T-cell (primary cell): ENCODE results near the gene ALX4. TPM values are rescaled to one million over a fixed set of nuclear protein-coding genes. Genes with fewer than 3 reads are reported as not detected.

Experiments used
- ATAC-seq, 4 experiments: fragments of 200-7000 bp in 3 of 4; fragments of 150-1000 bp in 1 of 4; cut with Tn5 transposase; replicated peaks in 1 of 4; 1 replicate in 3 of 4; 2 replicates in 1 of 4; pipeline ENCODE4 v1.10.0; 2021; ENCODE audit warnings: moderate library complexity in 3 of 4, mild to moderate bottlenecking in 2 of 4, moderate number of reproducible peaks in 1 of 4
- CTCF ChIA-PET, 2 donors: fragments of 300-600 bp; sonication (Branson Sonifier 250); formaldehyde crosslinking; loops; one replicate each; lab custom pipeline; 2022; ENCODE audit warnings: antibody characterized with exemption in 2 of 2; lab: Charles Lee
- POLR2A ChIA-PET, 2 donors: fragments of 300-600 bp; sonication (Branson Sonifier 250); formaldehyde crosslinking; loops; one replicate each; lab custom pipeline; 2022; ENCODE audit warnings: antibody characterized with exemption in 2 of 2; lab: Charles Lee
- DNase-seq, 35 experiments: peaks; one replicate each; pipeline versions ENCODE4 v3.0.0 to v3.0.0-alpha.2; 2013 to 2023
- H3K27ac ChIP-seq: one replicate; pipeline ENCODE4 v1.5.1; 2013; ENCODE audit warnings: low read length
- H3K27me3 ChIP-seq, 2 experiments: replicated peaks in 1 of 2; 1 replicate in 1 of 2; 2 replicates in 1 of 2; pipeline versions ENCODE4 v1.6.1 to v1.7.0; 2013; ENCODE audit warnings: low read length in 1 of 2, mixed read lengths in 1 of 2; ENCODE audit not compliant: control insufficient read depth in 2 of 2, insufficient read depth in 2 of 2; ENCODE audit errors: extremely low read depth in 1 of 2
- H3K36me3 ChIP-seq, 2 donors: 1 replicate in 1 of 2; 2 replicates in 1 of 2; pipeline versions ENCODE4 v1.6.1 to v1.7.0; 2013; ENCODE audit warnings: low read length in 1 of 2; ENCODE audit not compliant: control insufficient read depth in 2 of 2, insufficient read depth in 1 of 2; ENCODE audit errors: extremely low read depth in 1 of 2
- H3K4me1 ChIP-seq, 2 experiments: 1 replicate in 1 of 2; 2 replicates in 1 of 2; pipeline versions ENCODE4 v1.6.1 to v1.7.0; 2013; ENCODE audit warnings: low read length in 2 of 2, mixed read lengths in 1 of 2; ENCODE audit not compliant: insufficient read depth in 2 of 2, control insufficient read depth in 1 of 2; ENCODE audit errors: extremely low read depth in 1 of 2
- H3K4me3 ChIP-seq, 2 donors: 1 replicate in 1 of 2; 2 replicates in 1 of 2; pipeline versions ENCODE4 v1.5.1 to v1.7.0; 2013; ENCODE audit warnings: mild to moderate bottlenecking in 2 of 2, low read length in 1 of 2, moderate library complexity in 1 of 2; ENCODE audit not compliant: control insufficient read depth in 1 of 2; ENCODE audit errors: extremely low read depth in 1 of 2
- H3K9me3 ChIP-seq: 2 replicates; pipeline ENCODE4 v1.7.0; 2013
- H3K27ac Mint-ChIP-seq, 2 donors: one replicate each; pipeline ENCODE4 v1.8.0; 2020 to 2021; ENCODE audit warnings: mild to moderate bottlenecking in 2 of 2, mixed read lengths in 2 of 2
- H3K27me3 Mint-ChIP-seq, 2 donors: one replicate each; pipeline ENCODE4 v1.8.0; 2021 to 2022; ENCODE audit warnings: mixed read lengths in 2 of 2
- H3K36me3 Mint-ChIP-seq: one replicate; pipeline ENCODE4 v1.8.0; 2021; ENCODE audit warnings: mixed read lengths
- H3K4me1 Mint-ChIP-seq, 3 donors: one replicate each; pipeline ENCODE4 v1.8.0; 2020 to 2022; ENCODE audit warnings: mixed read lengths in 3 of 3, mild to moderate bottlenecking in 1 of 3
- H3K4me3 Mint-ChIP-seq, 3 donors: one replicate each; pipeline ENCODE4 v1.8.0; 2020 to 2022; ENCODE audit warnings: mild to moderate bottlenecking in 3 of 3, mixed read lengths in 3 of 3, moderate library complexity in 3 of 3
- H3K9me3 Mint-ChIP-seq, 3 donors: one replicate each; pipeline ENCODE4 v1.8.0; 2020 to 2022; ENCODE audit warnings: mixed read lengths in 3 of 3
- WGBS: methylation state at CpG from one replicate; pipeline ENCODE4 v1.1.5; 2013; ENCODE audit warnings: missing lambda C conversion rate; ENCODE audit not compliant: insufficient coverage; 5-methylcytosine and 5-hydroxymethylcytosine counted together
- total RNA-seq, 35 experiments: library from RNA in 6 of 35; stranded (reverse) in 6 of 35; fragments of 120-200 nt in 1 of 35; gene quantifications; one replicate each; pipeline versions ENCODE4 v1.2.1 to v1.2.4 and lab custom pipeline; 2013 to 2026

ALX4 gene
- total RNA-seq, 5 donors from 2014 or later (not counting 1 experiment from before 2014, with no cell fraction given), result not detected

- Histone ChIP-seq H3K9me3 (no peaks in the 10 kb centered on the region), H3K27me3 (no peaks in the 10 kb centered on the region), H3K27ac (no peak overlapping the region), H3K4me1 (no peaks in the 10 kb centered on the region), H3K36me3 (peaks cover 4 to 8% of the 10 kb centered on the region in 2 donors), H3K4me3 (no peak overlapping the region)
- DNase-seq (no peak), ATAC-seq (no peak)
- Mint-ChIP-seq H3K9me3 (no peaks in the 10 kb centered on the region), H3K36me3 (peaks cover 64% of the 10 kb centered on the region), H3K4me1 (peaks cover 3 to 5% (median 3%) of the 10 kb centered on the region in 3 donors), H3K27ac (peak overlapping the region in 1 of 2 donors; percentile 25), H3K27me3 (no peaks in the 10 kb centered on the region), H3K4me3 (no peak overlapping the region)
- ChIA-PET CTCF (no interaction called here), POLR2A (no interaction called here)
- WGBS, result 100% methylated on average over 2 of the region's 4 CpGs
These were observed 89.8 kb downstream of the ALX4 start for GRCh38 chr11:44219830-44220796.

GRCh38 chr11:44217432-44217831 is 92.5 kb downstream of the ALX4 start:
- H3K36me3 Mint-ChIP-seq, result peaks cover 72% of the 10 kb centered on the region
- H3K4me3 Mint-ChIP-seq, result no peak overlapping the region
- H3K36me3 ChIP-seq, result peaks cover 4 to 8% of the 10 kb centered on the region in 2 donors
- H3K27me3 ChIP-seq, result no peaks in the 10 kb centered on the region
- H3K4me1 Mint-ChIP-seq, result no peaks in the 10 kb centered on the region
- H3K9me3 ChIP-seq, result no peaks in the 10 kb centered on the region
- DNase-seq, result no peak
- no peak for ATAC-seq
- no peaks in the 10 kb centered on the region for H3K9me3 Mint-ChIP-seq
- no CpG with 5 or more reads among the region's 1 CpG for WGBS
- H3K4me3 ChIP-seq, result no peak overlapping the region
- no peak overlapping the region for H3K27ac ChIP-seq
- H3K4me1 ChIP-seq, result no peaks in the 10 kb centered on the region
- H3K27ac Mint-ChIP-seq, result no peak overlapping the region
- no peaks in the 10 kb centered on the region for H3K27me3 Mint-ChIP-seq
- ChIA-PET POLR2A (no interaction called here), CTCF (interaction anchor here in 1 of 2 donors (0.5 kb wide), 1 partner anchor 21 kb away, joined by 3 read pairs; no protein-coding TSS in a partner anchor)

GRCh38 chr11:44213148-44213547 is 96.8 kb downstream of the ALX4 start:
- H3K9me3 ChIP-seq, result no peaks in the 10 kb centered on the region
- H3K4me3 Mint-ChIP-seq, result no peak overlapping the region
- no peak overlapping the region for H3K4me3 ChIP-seq
- DNase-seq, result no peak
- no peaks in the 10 kb centered on the region for H3K27me3 Mint-ChIP-seq
- no peak for ATAC-seq
- H3K27me3 ChIP-seq, result no peaks in the 10 kb centered on the region
- ChIA-PET CTCF (no interaction called here), POLR2A (no interaction called here)
- no peaks in the 10 kb centered on the region for H3K4me1 ChIP-seq
- peaks cover 8 to 15% of the 10 kb centered on the region in 2 donors for H3K36me3 ChIP-seq
- WGBS, result no CpG with 5 or more reads among the region's 1 CpG
- no peaks in the 10 kb centered on the region for H3K4me1 Mint-ChIP-seq
- no peak overlapping the region for H3K27ac Mint-ChIP-seq
- peaks cover 6 to 23% (median 15%) of the 10 kb centered on the region in 3 donors for H3K9me3 Mint-ChIP-seq
- H3K27ac ChIP-seq, result no peak overlapping the region
- H3K36me3 Mint-ChIP-seq, result peaks cover 78% of the 10 kb centered on the region

- 100% methylated on average over 1 of the region's 6 CpGs for WGBS
- H3K27ac Mint-ChIP-seq, result no peak overlapping the region
These were observed 97.8 kb downstream of the ALX4 start for GRCh38 chr11:44212128-44212527.

More at GRCh38 chr11:44212128-44212527, 97.8 kb downstream of the ALX4 start:
- Mint-ChIP-seq H3K27me3 (no peaks in the 10 kb centered on the region), H3K36me3 (peaks cover 78% of the 10 kb centered on the region), H3K4me3 (no peak overlapping the region), H3K4me1 (no peaks in the 10 kb centered on the region), H3K9me3 (peaks cover 6 to 23% (median 15%) of the 10 kb centered on the region in 3 donors)
- CTCF ChIA-PET, result interaction anchor here in 1 of 2 donors (0.7 kb wide), 1 partner anchor 79 kb away, joined by 3 read pairs; no protein-coding TSS in a partner anchor
- no peak for ATAC-seq
- Histone ChIP-seq H3K4me3 (no peak overlapping the region), H3K4me1 (no peaks in the 10 kb centered on the region), H3K36me3 (peaks cover 6 to 19% of the 10 kb centered on the region in 2 donors), H3K27me3 (no peaks in the 10 kb centered on the region), H3K9me3 (no peaks in the 10 kb centered on the region), H3K27ac (no peak overlapping the region)
- DNase-seq, result no peak
- POLR2A ChIA-PET, result no interaction called here

Other genes starting within 250 kb of the ALX4 start
- gene ACCS, start 243.9 kb downstream of the ALX4 start, total RNA-seq, result 10 to 100 TPM; 18.9 to 66.4 (median 27.5) TPM
- gene EXT2, start 214.5 kb downstream of the ALX4 start, total RNA-seq, result 10 to 100 TPM; 24.8 to 30.5 (median 26.6) TPM